SK-N-MC (cell line): ENCODE data around the gene PCDHGA11.
"Not testable (repeated sequence)": the region's sequence is repeated elsewhere in the genome, so short reads cannot be mapped to it uniquely, and the experiment has no call there.

ENCODE experiments used
- DNase-seq: peaks from one replicate; pipeline ENCODE4 v3.0.0-alpha.2; 2011; ENCODE audit warnings: low read depth, low spot score
- H3K27ac ChIP-seq: fragments of 200-600 bp; sonication (generic); 2 replicates; pipeline ENCODE4 v1.5.1; 2016; ENCODE audit warnings: mixed run types
- H3K36me3 ChIP-seq: fragments of 200-600 bp; sonication (generic); 2 replicates; pipeline ENCODE4 v1.6.1; 2017; ENCODE audit warnings: antibody characterized with exemption, low read length, mixed read lengths; ENCODE audit not compliant: insufficient read depth
- H3K4me3 ChIP-seq: fragments of 200-600 bp; sonication (generic); 2 replicates; pipeline ENCODE4 v1.5.1; 2016
- H3K9ac ChIP-seq: fragments of 200-600 bp; sonication (generic); 2 replicates; pipeline ENCODE4 v1.8.0; 2017; ENCODE audit warnings: mixed run types, mixed read lengths; ENCODE audit not compliant: insufficient read length
- H3K9me3 ChIP-seq: fragments of 200-600 bp; sonication (generic); 2 replicates; pipeline ENCODE4 v1.6.1; 2017; ENCODE audit warnings: low read depth, mild to moderate bottlenecking, antibody characterized with exemption, low read length, moderate library complexity, mixed read lengths
- EZH2 ChIP-seq: fragments of 200-600 bp; sonication (generic); IDR thresholded peaks from one replicate; pipeline ENCODE4 v1.6.1; 2017; ENCODE audit warnings: antibody characterized with exemption
- FOXP2 ChIP-seq: optimal IDR thresholded peaks from 2 replicates; pipeline ENCODE3; 2011; ENCODE audit warnings: mild to moderate bottlenecking, moderate library complexity; ENCODE audit not compliant: insufficient read depth; ENCODE audit errors: extremely low read length, control extremely low read depth
- POLR2AphosphoS5 ChIP-seq: IDR thresholded peaks from 2 replicates; pipeline ENCODE4 v1.6.1; 2012; ENCODE audit warnings: mild to moderate bottlenecking, low read depth, low read length, borderline replicate concordance

The PCDHGA11 gene

DNA sequence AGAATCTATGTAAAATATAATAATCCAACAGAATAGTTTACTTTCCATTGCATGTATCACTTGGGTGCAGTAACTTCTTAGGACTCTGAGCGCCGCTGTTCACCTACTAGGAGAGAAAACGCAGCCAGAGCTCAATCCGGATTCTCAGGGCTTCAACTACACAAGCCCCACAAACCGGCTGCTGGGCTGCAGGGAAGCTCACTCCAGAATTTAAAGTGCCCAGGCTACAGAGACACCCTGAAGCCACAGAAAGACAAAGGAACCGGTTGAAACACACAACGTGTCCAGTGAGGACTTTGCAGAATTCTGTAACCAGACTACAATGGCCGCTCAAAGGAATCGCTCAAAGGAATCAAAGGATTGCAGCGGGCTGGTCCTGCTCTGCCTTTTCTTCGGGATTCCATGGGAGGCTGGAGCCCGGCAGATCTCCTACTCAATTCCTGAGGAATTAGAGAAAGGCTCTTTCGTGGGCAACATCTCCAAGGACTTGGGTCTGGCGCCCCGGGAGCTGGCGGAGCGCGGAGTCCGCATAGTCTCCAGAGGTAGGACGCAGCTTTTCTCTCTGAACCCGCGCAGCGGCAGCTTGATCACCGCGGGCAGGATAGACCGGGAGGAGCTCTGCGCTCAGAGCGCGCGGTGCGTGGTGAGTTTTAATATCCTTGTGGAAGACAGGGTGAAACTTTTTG, 7.9 kb upstream of the PCDHGA11 start, which contains the start of gene PCDHGA10:
Gene PCDHGA10 (plus strand): TSS at position 134 of the 686 bp plus-strand sequence. CDS start 189 bp downstream, at position 323.
- no peak for DNase-seq
- Histone ChIP-seq H3K9me3 (no peaks in the 10 kb centered on the region), H3K27ac (no peak within 1 kb of the TSS), H3K9ac (no peak within 1 kb of the TSS), H3K36me3 (no peaks in the 10 kb centered on the region), H3K4me3 (no peak within 1 kb of the TSS)
- TF ChIP-seq EZH2 (no peak), POLR2AphosphoS5 (no peak), FOXP2 (no peak)

DNA sequence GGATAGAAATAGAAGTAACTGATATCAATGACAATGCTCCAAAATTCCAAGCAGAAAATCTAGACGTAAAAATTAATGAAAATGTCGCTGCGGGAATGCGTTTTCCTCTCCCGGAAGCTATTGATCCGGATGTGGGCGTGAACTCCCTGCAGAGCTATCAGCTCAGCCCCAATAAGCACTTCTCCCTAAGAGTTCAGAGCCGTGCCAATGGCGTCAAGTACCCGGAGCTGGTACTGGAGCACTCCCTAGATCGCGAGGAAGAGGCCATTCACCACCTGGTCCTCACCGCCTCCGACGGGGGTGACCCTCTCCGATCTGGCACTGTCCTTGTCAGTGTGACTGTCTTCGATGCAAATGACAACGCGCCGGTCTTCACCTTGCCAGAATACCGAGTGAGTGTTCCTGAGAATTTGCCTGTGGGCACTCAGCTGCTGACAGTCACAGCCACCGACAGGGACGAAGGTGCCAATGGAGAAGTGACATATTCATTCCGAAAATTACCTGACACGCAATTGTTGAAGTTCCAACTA, 7.2 kb upstream of the PCDHGA11 start:
- H3K9me3 ChIP-seq: no peaks in the 10 kb centered on the region
- H3K9ac ChIP-seq: no peak overlapping the region
- DNase-seq: no peak
- H3K36me3 ChIP-seq: no peaks in the 10 kb centered on the region
- H3K27ac ChIP-seq: no peak overlapping the region
- no peak overlapping the region for H3K4me3 ChIP-seq
- no peak for TF ChIP-seq FOXP2
- no peak for TF ChIP-seq EZH2
- no peak for TF ChIP-seq POLR2AphosphoS5

DNA sequence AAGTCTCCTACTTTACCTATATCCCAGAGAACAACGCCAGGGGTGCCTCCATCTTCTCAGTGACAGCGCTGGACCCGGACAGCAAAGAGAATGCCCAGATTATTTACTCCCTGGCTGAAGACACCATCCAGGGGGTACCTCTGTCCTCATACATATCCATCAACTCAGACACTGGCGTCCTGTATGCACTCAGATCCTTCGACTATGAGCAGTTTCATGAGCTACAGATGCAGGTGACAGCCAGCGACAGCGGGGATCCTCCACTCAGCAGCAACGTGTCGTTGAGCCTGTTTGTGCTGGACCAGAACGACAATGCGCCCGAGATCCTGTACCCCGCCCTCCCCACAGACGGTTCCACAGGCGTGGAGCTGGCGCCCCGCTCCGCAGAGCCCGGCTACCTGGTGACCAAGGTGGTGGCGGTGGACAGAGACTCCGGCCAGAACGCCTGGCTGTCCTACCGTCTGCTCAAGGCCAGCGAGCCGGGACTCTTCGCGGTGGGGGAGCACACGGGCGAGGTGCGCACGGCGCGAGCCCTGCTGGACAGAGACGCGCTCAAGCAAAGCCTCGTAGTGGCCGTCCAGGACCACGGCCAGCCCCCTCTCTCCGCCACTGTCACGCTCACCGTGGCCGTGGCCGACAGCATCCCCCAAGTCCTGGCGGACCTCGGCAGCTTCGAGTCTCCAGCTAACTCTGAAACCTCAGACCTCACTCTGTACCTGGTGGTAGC, 6.1 kb upstream of the PCDHGA11 start:
- H3K27ac ChIP-seq, H3K9me3 ChIP-seq, H3K36me3 ChIP-seq, H3K9ac ChIP-seq, H3K4me3 ChIP-seq, DNase-seq: not testable (repeated sequence)

DNA sequence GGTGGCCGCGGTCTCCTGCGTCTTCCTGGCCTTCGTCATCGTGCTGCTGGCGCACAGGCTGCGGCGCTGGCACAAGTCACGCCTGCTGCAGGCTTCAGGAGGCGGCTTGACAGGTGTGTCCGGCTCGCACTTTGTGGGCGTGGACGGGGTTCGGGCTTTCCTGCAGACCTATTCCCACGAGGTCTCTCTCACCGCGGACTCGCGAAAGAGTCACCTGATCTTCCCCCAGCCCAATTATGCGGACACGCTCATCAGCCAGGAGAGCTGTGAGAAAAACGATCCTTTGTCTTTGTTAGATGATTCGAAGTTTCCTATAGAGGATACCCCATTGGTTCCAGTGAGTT, 5.6 kb upstream of the PCDHGA11 start:
- H3K27ac ChIP-seq, H3K9me3 ChIP-seq, H3K4me3 ChIP-seq, DNase-seq, H3K9ac ChIP-seq, H3K36me3 ChIP-seq: not testable (repeated sequence)

DNA sequence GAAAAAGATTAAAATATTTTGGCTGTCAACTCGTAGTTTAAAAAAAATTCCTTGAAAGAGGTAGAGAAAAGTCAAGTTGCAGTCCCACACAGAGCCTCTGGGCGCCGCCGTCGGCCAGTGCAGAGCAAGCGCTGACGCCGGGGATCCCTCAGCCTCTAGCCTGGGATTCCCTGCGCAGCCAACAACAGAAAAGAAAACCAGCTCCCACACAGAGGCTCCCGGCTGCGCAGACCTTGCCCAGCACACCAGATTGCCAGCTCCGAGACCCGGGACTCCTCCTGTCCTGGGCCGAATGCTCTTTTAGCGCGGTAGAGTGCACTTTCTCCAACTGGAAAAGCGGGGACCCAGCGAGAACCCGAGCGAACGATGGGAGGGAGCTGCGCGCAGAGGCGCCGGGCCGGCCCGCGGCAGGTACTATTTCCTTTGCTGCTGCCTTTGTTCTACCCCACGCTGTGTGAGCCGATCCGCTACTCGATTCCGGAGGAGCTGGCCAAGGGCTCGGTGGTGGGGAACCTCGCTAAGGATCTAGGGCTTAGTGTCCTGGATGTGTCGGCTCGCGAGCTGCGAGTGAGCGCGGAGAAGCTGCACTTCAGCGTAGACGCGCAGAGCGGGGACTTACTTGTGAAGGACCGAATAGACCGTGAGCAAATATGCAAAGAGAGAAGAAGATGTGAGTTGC, 3.2 kb upstream of the PCDHGA11 start, which contains the start of gene PCDHGB7:
Gene PCDHGB7 (plus strand): TSS at position 184 of the 679 bp plus-strand sequence. CDS start 183 bp downstream, at position 367.
- not testable (repeated sequence) for DNase-seq, H3K9me3 ChIP-seq, H3K36me3 ChIP-seq, H3K4me3 ChIP-seq, H3K9ac ChIP-seq, H3K27ac ChIP-seq

DNA sequence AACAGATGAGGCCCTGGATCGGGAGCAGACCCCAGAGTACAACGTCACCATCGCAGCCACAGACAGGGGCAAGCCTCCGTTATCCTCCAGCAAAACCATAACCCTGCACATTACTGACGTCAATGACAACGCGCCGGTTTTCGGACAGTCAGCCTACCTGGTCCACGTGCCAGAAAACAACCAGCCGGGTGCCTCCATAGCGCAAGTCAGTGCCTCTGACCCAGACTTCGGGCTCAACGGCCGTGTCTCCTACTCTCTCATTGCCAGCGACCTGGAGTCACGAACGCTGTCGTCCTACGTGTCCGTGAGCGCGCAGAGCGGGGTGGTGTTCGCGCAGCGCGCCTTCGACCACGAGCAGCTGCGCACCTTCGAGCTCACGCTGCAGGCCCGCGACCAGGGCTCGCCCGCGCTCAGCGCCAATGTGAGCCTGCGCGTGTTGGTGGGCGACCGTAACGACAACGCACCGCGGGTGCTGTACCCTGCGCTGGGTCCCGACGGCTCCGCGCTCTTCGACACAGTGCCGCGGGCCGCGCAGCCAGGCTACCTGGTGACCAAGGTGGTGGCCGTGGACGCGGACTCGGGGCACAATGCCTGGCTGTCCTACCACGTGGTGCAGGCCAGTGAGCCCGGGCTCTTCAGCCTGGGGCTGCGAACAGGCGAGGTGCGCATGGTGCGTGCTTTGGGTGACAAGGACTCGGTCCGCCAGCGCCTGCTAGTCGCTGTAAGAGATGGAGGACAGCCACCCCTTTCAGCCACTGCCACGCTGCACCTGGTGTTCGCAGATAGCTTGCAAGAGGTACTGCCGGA, 1.6 kb upstream of the PCDHGA11 start:
- no peaks in the 10 kb centered on the region; the same call in 1 of the 2 replicates for H3K9me3 ChIP-seq
- H3K36me3 ChIP-seq: no peaks in the 10 kb centered on the region; the same call in 1 of the 2 replicates
- DNase-seq: no peak
- no peak overlapping the region for H3K4me3 ChIP-seq
- no peak overlapping the region for H3K27ac ChIP-seq
- no peak overlapping the region for H3K9ac ChIP-seq
- no peak for TF ChIP-seq POLR2AphosphoS5
- no peak for TF ChIP-seq FOXP2
- TF ChIP-seq EZH2: no peak

DNA sequence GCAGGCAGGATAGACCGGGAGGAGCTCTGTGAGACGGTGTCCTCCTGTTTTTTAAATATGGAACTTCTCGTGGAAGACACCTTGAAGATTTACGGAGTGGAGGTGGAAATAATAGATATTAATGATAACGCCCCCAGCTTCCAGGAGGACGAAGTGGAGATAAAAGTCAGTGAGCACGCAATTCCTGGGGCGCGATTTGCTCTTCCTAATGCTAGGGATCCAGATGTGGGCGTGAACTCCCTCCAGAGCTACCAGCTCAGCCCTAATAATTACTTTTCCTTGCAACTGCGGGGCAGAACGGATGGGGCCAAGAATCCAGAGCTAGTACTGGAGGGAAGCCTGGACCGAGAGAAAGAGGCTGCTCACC, 621 bp downstream of the PCDHGA11 start:
- Histone ChIP-seq H3K4me3 (peak overlapping the region; percentile 76), H3K9ac (peak overlapping the region; percentile 63), H3K9me3 (no peaks in the 10 kb centered on the region; the same call in 1 of the 2 replicates), H3K36me3 (peaks cover 6% of the 10 kb centered on the region; the same call in 1 of the 2 replicates), H3K27ac (0 out of 2 replicates have a peak overlapping the region, but pooled peaks have one; percentile 19)
- TF ChIP-seq FOXP2: no peak
- TF ChIP-seq EZH2: no peak
- no peak for TF ChIP-seq POLR2AphosphoS5
- DNase-seq: no peak

DNA sequence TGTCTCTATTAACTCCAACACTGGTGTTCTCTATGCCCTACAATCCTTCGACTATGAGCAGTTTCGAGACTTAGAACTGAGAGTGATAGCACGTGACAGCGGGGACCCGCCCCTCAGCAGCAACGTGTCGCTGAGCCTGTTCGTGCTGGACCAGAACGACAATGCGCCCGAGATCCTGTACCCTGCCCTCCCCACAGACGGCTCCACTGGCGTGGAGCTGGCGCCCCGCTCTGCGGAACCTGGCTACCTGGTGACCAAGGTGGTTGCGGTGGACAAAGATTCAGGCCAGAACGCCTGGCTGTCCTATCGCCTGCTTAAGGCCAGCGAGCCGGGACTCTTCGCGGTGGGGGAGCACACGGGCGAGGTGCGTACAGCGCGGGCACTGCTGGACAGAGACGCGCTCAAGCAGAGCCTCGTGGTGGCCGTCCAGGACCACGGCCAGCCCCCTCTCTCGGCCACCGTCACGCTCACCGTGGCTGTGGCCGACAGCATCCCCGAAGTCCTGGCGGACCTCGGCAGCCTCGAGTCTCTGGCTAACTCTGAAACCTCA, 2.0 kb downstream of the PCDHGA11 start:
- no peak for TF ChIP-seq EZH2
- no peak for TF ChIP-seq POLR2AphosphoS5
- no peak for TF ChIP-seq FOXP2
- no peaks in the 10 kb centered on the region; the same call in 1 of the 2 replicates for H3K9me3 ChIP-seq
- H3K27ac ChIP-seq: no peak overlapping the region
- peaks cover 12% of the 10 kb centered on the region for H3K36me3 ChIP-seq
- H3K9ac ChIP-seq: no peak overlapping the region
- no peak for DNase-seq
- no peak overlapping the region for H3K4me3 ChIP-seq
